Endothelial cell (in vitro differentiated cells): Measurements from ENCODE around the gene ALG14. TPM values are rescaled to one million over a fixed set of nuclear protein-coding genes. Genes with fewer than 3 reads are reported as not detected.
A peak's percentile ranks its signal among the peaks of the same experiment; 100 is the strongest.

Source experiments
- DNase-seq: peaks from one replicate; pipeline ENCODE4 v3.0.0; 2021; ENCODE audit warnings: low spot score
- H3K27ac Mint-ChIP-seq: one replicate; pipeline ENCODE4 v1.8.0; 2021; ENCODE audit warnings: mixed read lengths, inconsistent platforms; ENCODE audit not compliant: unreplicated experiment
- H3K27me3 Mint-ChIP-seq: one replicate; pipeline ENCODE4 v1.8.0; 2021; ENCODE audit warnings: mild to moderate bottlenecking, moderate library complexity, mixed read lengths, inconsistent platforms; ENCODE audit not compliant: unreplicated experiment
- H3K36me3 Mint-ChIP-seq: one replicate; pipeline ENCODE4 v1.8.0; 2021; ENCODE audit warnings: mild to moderate bottlenecking, low read depth, mixed read lengths, inconsistent platforms; ENCODE audit not compliant: unreplicated experiment
- H3K4me1 Mint-ChIP-seq: one replicate; pipeline ENCODE4 v1.8.0; 2021; ENCODE audit warnings: mild to moderate bottlenecking, mixed read lengths, inconsistent platforms; ENCODE audit not compliant: unreplicated experiment
- H3K4me3 Mint-ChIP-seq: one replicate; pipeline ENCODE4 v1.8.0; 2021; ENCODE audit warnings: mild to moderate bottlenecking, mixed read lengths, inconsistent platforms; ENCODE audit not compliant: unreplicated experiment
- H3K9me3 Mint-ChIP-seq: one replicate; pipeline ENCODE4 v1.8.0; 2021; ENCODE audit warnings: mixed read lengths, inconsistent platforms; ENCODE audit not compliant: unreplicated experiment
- total RNA-seq: library from RNA; stranded (reverse); fragmentation: NEBNext Ultra II Directional; extraction: Animal tissue kit (Norgen Biotek cat#: 25700); gene quantifications from one replicate; pipeline ENCODE4 v1.2.1, GENCODE V29; 2021; ENCODE audit not compliant: unreplicated experiment
- TF ChIP-seq, protein P1 (sequence below): fragments of 200-600 bp; sonication (generic); IDR thresholded peaks from one replicate; pipeline ENCODE4 v1.5.0; 2021; ENCODE audit warnings: antibody characterized with exemption; ENCODE audit not compliant: unreplicated experiment

The ALG14 gene
- total RNA-seq, 1 donor from 2014 or later = 2.2 TPM

DNA sequence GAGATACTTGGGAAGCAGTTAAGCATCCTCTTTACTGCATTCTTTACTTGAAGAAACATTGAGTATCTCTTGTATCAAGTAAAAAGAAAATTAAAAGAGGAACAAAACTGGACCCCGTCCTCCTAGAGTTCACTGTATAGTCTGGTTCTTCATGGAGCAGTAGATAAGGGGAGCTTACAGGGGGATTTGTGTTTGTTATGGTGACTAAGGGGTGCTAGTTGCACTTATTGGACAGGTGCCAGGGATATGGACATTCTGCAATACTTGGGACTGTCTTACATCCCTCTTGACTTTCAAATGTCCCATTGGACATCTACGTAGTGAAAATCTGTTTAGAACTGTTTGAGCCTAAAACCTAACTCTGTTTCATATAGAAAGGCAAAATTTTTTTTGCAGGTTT, 67.2 kb downstream of the ALG14 start:
- no peak overlapping the region for H3K4me3 Mint-ChIP-seq
- H3K27ac Mint-ChIP-seq = no peak overlapping the region
- TF ChIP-seq, protein P1, sequence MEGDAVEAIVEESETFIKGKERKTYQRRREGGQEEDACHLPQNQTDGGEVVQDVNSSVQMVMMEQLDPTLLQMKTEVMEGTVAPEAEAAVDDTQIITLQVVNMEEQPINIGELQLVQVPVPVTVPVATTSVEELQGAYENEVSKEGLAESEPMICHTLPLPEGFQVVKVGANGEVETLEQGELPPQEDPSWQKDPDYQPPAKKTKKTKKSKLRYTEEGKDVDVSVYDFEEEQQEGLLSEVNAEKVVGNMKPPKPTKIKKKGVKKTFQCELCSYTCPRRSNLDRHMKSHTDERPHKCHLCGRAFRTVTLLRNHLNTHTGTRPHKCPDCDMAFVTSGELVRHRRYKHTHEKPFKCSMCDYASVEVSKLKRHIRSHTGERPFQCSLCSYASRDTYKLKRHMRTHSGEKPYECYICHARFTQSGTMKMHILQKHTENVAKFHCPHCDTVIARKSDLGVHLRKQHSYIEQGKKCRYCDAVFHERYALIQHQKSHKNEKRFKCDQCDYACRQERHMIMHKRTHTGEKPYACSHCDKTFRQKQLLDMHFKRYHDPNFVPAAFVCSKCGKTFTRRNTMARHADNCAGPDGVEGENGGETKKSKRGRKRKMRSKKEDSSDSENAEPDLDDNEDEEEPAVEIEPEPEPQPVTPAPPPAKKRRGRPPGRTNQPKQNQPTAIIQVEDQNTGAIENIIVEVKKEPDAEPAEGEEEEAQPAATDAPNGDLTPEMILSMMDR = no peak
- H3K9me3 Mint-ChIP-seq = no peaks in the 10 kb centered on the region
- peaks cover 2% of the 10 kb centered on the region for H3K27me3 Mint-ChIP-seq
- no peak for DNase-seq
- H3K4me1 Mint-ChIP-seq = peaks cover 6% of the 10 kb centered on the region
- H3K36me3 Mint-ChIP-seq = no peaks in the 10 kb centered on the region

DNA sequence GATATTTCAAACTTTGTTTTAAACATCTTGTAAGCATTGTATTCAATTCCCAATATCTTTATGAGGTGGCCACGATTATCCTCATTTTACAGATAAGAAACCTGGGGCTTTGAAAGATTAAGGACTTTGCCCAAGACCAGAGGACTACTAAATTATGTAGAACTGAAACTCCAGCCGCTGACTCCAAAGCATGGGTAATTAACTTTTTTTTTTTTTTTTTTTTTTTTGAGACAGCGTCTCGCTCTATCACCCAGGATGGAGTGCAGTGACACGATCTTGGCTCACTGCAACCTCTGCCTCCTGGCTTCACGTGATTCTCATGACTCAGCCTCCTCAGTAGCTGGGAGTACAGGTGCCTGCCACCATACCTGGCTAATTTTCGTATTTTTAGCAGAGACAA, 68.7 kb downstream of the ALG14 start:
- H3K4me1 Mint-ChIP-seq = peaks cover 14% of the 10 kb centered on the region
- no peaks in the 10 kb centered on the region for H3K36me3 Mint-ChIP-seq
- no peaks in the 10 kb centered on the region for H3K9me3 Mint-ChIP-seq
- DNase-seq = no peak
- TF ChIP-seq, protein P1 = no peak
- H3K27ac Mint-ChIP-seq = no peak overlapping the region
- H3K4me3 Mint-ChIP-seq = no peak overlapping the region
- H3K27me3 Mint-ChIP-seq = peaks cover 3% of the 10 kb centered on the region

DNA sequence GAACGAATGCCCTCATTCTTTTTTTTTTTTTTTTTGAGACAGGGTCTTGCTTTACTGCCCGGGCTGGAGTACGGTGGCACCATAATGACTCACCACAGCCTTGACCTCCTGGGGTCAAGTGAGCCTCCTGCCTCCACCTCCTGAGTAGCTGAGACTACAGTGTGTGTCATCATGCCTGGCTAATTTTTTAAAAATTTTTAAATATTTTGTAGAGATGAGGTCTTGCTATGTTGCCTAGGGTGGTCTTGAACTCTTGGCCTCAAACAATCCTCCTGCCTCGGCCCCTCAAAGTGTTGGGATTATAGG, 69.4 kb downstream of the ALG14 start:
- no peaks in the 10 kb centered on the region for H3K36me3 Mint-ChIP-seq
- no peak overlapping the region for H3K4me3 Mint-ChIP-seq
- H3K4me1 Mint-ChIP-seq = peaks cover 14% of the 10 kb centered on the region
- H3K27me3 Mint-ChIP-seq = peaks cover 3% of the 10 kb centered on the region
- H3K27ac Mint-ChIP-seq = no peak overlapping the region
- DNase-seq = no peak
- TF ChIP-seq, protein P1 = no peak
- no peaks in the 10 kb centered on the region for H3K9me3 Mint-ChIP-seq

DNA sequence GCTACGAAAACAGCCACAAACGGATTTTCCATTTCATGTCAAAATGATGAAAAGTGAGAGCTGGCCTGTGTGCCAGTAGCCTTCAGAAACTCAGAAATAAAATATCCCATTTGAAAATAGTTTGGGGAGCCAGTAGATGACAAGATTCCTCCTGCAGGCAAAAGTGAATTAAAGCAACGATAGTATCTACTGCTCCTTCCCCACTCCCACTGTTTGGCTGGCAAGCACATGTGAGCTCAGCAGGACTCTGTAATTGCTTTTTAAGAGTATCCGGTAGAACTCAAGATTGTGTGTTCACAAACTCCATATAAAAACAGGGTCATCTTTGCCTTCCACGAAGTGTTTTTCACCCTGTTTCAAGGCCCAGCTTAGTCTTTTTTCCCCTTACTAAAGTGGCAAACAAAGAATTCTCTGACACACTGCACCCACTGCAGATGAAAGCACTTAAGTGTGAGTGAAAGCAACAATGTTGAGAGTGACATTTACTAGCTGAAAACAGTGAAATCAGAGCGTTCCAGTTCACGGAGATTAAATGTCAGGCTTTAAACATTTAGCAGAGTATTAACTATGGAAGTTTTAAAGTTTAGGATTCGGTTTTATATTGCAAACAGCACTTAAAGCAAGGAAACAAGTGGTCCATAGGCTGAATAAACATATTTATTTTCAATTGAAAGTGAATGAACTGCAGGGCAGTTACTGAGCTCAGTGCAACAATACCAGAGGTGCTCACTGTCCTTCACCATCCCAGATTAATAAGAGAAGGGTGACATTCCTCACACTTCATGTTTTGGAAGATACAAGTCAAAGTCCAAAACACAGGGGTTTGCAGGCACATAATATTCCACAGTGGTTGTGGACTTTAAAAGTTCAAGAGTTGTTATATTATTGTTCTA, 70.0 kb downstream of the ALG14 start:
- no peak for DNase-seq
- TF ChIP-seq, protein P1 = no peak
- H3K4me3 Mint-ChIP-seq = no peak overlapping the region
- peaks cover 5% of the 10 kb centered on the region for H3K27me3 Mint-ChIP-seq
- H3K27ac Mint-ChIP-seq = no peak overlapping the region
- no peaks in the 10 kb centered on the region for H3K36me3 Mint-ChIP-seq
- H3K9me3 Mint-ChIP-seq = no peaks in the 10 kb centered on the region
- H3K4me1 Mint-ChIP-seq = peaks cover 19% of the 10 kb centered on the region

DNA sequence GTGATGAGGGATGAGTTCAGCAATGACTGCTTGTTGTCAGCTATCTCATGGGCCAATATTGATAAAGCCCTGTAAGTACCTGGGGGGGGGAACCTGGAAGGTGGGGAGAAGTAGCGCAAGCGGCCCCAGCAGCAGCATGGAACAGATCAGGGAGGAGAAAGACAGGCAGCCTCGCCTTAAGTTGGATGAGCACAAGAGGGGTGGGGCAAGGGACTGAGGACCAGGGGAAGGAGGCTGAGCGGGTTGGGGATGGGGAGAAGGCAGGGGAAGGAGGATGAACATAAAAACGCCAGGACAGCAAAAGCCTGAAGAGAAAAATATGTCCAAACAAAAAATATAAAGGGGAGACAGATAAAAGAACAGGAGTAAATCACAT, 70.6 kb downstream of the ALG14 start:
- H3K9me3 Mint-ChIP-seq = no peaks in the 10 kb centered on the region
- peaks cover 5% of the 10 kb centered on the region for H3K27me3 Mint-ChIP-seq
- TF ChIP-seq, protein P1 = no peak
- peak overlapping the region; percentile 5 for H3K27ac Mint-ChIP-seq
- no peaks in the 10 kb centered on the region for H3K36me3 Mint-ChIP-seq
- no peak overlapping the region for H3K4me3 Mint-ChIP-seq
- no peak for DNase-seq
- H3K4me1 Mint-ChIP-seq = peaks cover 24% of the 10 kb centered on the region
